Hippocampal formation (tissue), 2 donors: Measurements from ENCODE around the gene STPG2.
"Not testable (repeated sequence)": the region's sequence is repeated elsewhere in the genome, so short reads cannot be mapped to it uniquely, and the experiment has no call there.

Experiments
- DNase-seq, 2 donors: peaks; one replicate each; lab custom pipeline; 2025; lab: John Stamatoyannopoulos, UW

STPG2 gene

DNA sequence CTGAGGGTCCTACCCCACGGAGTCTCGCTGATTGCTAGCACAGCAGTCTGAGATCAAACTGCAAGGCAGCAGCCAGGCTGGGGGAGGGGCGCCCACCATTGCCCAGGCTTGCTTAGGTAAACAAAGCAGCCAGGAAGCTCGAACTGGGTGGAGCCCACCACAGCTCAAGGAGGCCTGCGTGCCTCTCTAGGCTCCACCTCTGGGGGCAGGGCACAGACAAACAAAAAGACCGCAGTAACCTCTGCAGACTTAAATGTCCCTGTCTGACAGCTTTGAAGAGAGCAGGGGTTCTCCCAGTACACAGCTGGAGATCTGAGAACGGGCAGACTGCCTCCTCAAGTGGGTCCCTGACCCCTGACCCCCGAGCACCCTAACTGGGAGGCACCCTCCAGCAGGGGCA is 509.4 kb downstream of the STPG2 start:
- not testable (repeated sequence) for DNase-seq

DNA sequence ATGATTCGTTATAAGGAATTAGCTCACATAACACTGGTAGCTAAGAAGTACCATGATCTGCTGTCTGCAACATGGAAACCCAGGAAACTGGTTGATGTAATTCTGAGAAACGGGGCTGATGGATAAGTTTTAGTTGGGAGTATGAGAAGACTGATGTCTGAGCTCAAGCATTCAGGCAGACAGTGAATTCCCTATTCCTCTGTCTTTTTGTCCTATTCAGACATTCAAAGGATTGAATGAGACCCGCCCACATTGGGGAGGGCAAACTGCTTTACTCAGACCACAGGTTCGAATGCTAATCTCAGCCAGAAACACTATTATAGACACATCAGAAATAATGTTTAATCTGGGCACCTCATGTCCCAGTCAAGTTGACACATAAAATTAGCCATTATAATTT is 515.5 kb downstream of the STPG2 start:
- DNase-seq, result no peak

GRCh38 chr4:97624204-97624603 is 519.1 kb downstream of the STPG2 start:
- no peak for DNase-seq

DNA sequence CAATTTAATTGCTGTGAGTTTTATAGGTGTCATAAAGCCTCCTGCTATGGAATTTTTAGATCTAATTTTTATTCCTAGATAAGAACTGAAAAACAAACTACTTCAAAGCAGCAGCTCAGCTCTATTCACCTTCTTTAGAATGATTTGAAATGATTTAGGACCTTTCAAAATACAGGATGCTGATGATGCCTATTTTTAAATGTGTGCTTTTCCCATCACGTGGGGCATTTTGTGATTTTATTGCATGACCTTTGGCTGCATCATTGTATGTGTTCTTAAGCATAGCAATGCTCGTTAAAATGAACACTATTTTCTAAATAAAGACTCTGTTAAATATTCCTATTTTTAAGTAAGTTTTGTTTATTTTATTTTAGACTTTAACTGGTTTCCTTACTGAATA is 537.3 kb downstream of the STPG2 start:
- DNase-seq, result no peak

GRCh38 chr4:97593248-97593647 is 550.0 kb downstream of the STPG2 start:
- DNase-seq, result no peak

GRCh38 chr4:97590266-97590665 is 553.0 kb downstream of the STPG2 start:
- no peak for DNase-seq

GRCh38 chr4:97589481-97590196 is 553.6 kb downstream of the STPG2 start:
- DNase-seq, result no peak

DNA sequence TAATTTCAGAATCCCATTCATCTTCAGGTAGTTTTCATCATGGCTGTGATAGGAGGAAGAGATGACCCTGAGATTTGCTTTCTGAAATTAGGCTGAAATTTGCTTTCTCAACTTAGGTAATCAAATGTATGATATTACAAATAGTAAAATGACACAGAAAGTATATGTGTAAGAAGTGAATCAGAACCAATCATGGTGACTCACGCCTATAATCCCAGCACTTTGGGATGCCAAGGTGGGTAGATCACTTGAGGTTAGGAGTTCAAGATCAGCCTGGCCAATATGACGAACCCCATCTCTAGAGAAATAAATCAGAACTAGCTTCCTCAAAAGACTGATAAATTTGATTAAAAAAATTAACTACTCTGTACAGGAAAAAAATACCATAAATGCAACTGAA is 555.4 kb downstream of the STPG2 start:
- DNase-seq, result no peak

- DNase-seq, result no peak
These were observed 558.0 kb downstream of the STPG2 start for GRCh38 chr4:97585274-97585673.

DNA sequence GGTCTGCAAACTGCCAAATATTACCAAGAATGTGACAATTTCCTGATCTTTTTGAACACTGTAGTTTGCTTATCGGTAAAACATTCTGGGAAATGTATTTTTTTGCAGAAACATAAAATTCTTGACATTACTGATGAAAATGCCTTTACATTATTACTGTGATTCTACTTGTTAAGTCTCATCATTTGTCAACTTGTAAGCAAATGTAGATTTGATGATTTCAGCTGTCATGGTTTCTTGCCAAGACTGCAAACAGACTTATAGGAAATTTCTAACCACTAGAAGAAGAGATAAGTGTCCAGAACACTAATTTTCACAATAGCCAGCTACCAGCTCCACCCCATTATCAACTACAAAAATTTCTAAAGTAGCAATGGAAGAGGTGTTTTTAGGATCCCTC is 560.4 kb downstream of the STPG2 start:
- no peak for DNase-seq

GRCh38 chr4:97577004-97577403 is 566.3 kb downstream of the STPG2 start:
- DNase-seq, result no peak

DNA sequence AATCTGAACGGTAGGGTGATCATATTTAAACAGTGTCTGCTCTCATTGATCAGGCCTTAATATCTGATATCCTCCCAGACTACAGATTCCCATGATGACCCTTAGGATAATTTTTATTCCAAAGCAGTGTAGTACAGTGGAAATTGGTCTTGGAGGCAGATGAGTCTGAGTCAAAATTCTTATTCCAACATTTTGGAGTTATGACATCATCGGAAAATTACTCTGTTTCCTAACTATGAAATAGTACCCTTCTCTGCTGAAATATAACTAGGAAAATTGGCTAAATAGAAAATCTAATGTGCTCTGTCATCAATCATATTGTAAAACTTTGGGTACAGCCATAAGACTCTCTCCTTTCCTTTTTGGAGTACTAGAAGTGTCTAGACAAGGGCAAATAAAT is 583.3 kb downstream of the STPG2 start:
- no peak for DNase-seq

DNA sequence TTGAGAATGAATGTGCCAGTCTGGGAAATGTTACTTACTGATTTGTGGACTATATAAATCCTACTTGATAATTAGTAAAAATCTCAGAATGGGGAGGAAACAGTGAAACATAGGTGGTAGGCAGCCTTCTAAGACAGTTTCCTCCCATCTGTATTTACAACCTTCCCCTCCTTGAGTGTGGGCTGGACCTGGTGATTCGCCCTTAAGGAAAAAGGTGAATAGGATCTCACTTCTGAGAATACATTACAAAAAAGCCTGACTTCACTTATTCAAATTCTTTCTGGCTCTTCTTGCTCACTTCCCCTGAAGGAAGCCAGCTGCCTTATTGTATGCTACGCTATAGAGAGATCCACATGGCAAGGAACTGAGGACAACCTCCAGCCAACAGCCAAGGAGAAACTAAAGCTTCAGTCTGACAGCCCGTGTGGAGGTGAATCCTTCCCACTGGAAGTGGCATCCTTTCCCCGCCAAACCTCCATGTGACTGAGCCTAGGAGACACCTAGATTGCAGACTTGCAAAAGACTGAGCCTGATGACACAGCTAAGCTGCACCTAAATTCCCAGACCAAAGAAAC is 585.0 kb downstream of the STPG2 start:
- no peak for DNase-seq

- not testable (repeated sequence) for DNase-seq
These were observed 592.6 kb downstream of the STPG2 start for GRCh38 chr4:97550637-97551036.

GRCh38 chr4:97548943-97549583 is 594.2 kb downstream of the STPG2 start:
- no peak for DNase-seq

- no peak for DNase-seq
These were observed 595.1 kb downstream of the STPG2 start for GRCh38 chr4:97548186-97548585.

DNA sequence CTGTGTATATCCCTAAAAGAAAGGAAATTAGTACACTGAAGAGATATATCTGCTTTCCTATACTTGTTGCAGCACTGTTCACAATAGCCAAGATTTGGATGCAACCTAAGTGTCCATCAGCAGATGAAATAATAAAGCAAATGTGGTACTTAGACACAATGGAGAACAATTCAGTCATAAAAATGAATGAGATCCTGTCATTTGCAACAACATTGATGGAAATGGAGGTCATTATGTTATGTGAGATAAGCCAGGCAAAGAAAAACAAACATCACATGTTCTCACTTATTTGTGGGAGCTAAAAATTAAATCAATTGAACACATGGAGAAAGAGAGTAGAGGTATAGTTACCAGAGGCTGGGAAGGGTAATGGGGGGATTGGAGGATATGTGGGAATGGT is 611.9 kb downstream of the STPG2 start:
- DNase-seq, result no peak

DNA sequence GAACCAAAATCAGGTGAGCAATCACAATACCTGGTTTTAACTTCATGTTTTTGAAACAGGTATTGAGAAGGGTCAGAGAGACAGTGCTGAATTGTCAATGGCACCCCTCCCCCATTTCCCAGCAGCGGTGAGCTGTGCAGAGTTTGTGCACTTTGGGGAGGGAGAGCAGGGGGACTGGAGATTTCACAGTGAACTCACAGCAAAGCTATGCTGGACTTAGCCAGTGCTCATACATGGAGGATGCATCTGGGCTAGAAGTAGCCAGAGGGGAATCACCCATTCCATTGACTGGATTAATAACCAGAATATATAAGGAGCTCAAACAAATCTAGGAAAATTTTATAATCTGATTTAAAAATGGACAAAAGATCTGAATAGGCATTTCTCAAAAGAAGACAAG is 612.6 kb downstream of the STPG2 start:
- no peak for DNase-seq

GRCh38 chr4:97525236-97525635 is 618.0 kb downstream of the STPG2 start:
- DNase-seq, result no peak

DNA sequence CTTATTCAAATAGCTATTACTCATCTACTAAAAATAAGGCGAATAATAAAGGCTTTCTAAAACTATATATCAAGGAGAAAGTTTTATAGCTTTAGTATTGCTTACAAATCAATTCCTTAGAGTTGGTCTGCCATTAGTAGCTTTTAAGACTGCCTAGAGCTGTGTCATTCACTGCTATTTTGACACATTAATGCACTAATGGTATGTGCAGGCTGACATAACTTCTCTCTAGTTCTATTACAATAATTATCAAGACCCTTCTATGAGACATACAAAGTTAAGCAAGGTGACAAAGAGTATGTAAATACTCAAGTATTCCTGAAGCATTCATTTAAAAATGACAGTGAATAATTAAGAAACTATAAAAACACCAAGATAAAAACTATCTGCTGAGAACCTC is 625.3 kb downstream of the STPG2 start:
- DNase-seq, result no peak

DNA sequence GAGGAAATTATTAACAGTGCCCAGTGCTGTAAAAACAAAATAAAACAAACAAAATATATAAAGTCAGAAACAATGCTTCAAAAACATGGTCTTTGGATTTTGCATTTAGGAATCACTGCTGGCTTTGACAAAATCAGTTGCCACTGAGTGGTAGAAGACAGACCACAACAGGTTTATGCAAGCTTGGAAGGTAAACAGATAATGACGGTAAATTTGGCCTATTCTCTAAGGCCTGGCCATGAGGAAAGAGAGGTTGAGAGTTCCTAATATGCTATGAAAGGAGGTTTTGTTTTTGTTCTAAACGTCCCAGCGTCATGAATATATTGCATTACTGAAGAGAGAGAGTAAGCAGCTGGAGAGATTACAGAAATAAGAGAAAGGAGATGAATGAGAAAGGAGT is 629.4 kb downstream of the STPG2 start:
- no peak for DNase-seq
